Suprapubic skin (tissue), 4 donors: ENCODE data around the gene TEX53. TPM values are rescaled to one million over a fixed set of nuclear protein-coding genes. Genes with fewer than 3 reads are reported as not detected.

ENCODE experiments used
- DNase-seq, 2 donors: peaks; one replicate each; pipeline ENCODE4 v3.0.0-alpha.2; 2019; ENCODE audit warnings: low spot score in 2 of 2
- H3K27ac ChIP-seq: fragments of 200-600 bp; sonication (generic); one replicate; pipeline ENCODE4 v1.5.1; 2019
- H3K27me3 ChIP-seq: fragments of 200-600 bp; sonication (generic); one replicate; pipeline ENCODE4 v1.5.1; 2019
- H3K36me3 ChIP-seq: fragments of 200-600 bp; sonication (generic); one replicate; pipeline ENCODE4 v1.5.1; 2019
- H3K4me1 ChIP-seq: fragments of 200-600 bp; sonication (generic); one replicate; pipeline ENCODE4 v1.5.1; 2019
- H3K4me3 ChIP-seq: fragments of 200-600 bp; sonication (generic); one replicate; pipeline ENCODE4 v1.5.1; 2019; ENCODE audit warnings: mild to moderate bottlenecking
- H3K9me3 ChIP-seq: fragments of 200-600 bp; sonication (generic); one replicate; pipeline ENCODE4 v1.5.1; 2019
- EP300 ChIP-seq: sonication (generic); formaldehyde crosslinking; IDR thresholded peaks from one replicate; pipeline ENCODE4 v1.6.1; 2017; ENCODE audit warnings: antibody characterized with exemption
- POLR2A ChIP-seq, 2 donors: fragments of 450-650 bp; IDR thresholded peaks; one replicate each; pipeline ENCODE4 v1.6.1; 2017; ENCODE audit warnings: antibody characterized with exemption in 2 of 2, mild to moderate bottlenecking in 2 of 2, moderate library complexity in 2 of 2
- POLR2AphosphoS5 ChIP-seq, 3 donors: sonication (generic); formaldehyde crosslinking; IDR thresholded peaks; one replicate each; pipeline ENCODE4 v1.6.1; 2017; ENCODE audit warnings: antibody characterized with exemption in 3 of 3
- WGBS: methylation state at CpG from one replicate; pipeline ENCODE4 v1.1.5; 2018; 5-methylcytosine and 5-hydroxymethylcytosine counted together
- total RNA-seq, 4 donors: library from RNA; depleted of rRNA; stranded (reverse); fragments of >200 nt; gene quantifications; one replicate each; pipeline ENCODE4 v1.1.0, GENCODE V29; 2016
- TF ChIP-seq, protein P1 (sequence below), 2 donors: fragments of 200-600 bp in 1 of 2; fragments of 450-650 bp in 1 of 2; sonication (generic) in 1 of 2; IDR thresholded peaks; one replicate each; pipeline ENCODE4 v1.5.1; 2016 to 2019; ENCODE audit warnings: antibody characterized with exemption in 2 of 2, mild to moderate bottlenecking in 1 of 2, moderate library complexity in 1 of 2

The TEX53 gene
- total RNA-seq, 4 donors from 2014 or later = not detected

DNA sequence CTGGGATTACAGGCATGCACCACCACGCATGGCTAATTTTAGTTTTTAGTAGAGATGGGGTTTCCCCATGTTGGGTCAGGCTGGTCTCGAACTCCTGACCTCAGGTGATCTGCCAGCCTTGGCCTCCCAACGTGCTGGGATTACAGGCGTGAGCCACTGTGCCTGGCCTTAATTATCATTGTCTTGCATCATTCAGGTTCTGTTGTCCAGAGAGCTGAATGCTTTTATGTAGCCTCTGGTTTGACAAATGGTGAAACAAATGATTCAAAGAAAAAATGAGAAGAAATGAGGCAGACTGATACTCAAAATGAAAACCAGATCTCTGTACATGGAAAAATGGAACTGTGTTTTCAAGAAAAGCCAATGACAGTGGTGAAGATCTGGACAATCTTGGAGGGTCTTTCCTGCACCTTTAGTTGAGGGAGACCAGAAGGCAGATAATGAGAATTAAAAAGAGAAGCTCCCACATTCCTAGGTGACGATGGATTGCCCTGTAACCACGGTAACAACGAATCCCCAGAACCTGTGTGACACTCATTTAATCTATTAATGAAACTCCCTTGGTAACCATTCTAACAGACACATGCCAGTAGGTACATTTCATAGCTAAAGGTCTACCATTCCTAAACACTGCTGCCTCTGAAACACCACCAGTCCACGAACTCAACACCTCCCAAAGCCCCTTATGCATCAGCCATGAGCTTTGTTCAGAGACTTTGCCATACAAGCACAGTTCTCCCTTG is 22.8 kb upstream of the TEX53 start:
- peaks cover 13% of the 10 kb centered on the region for H3K27me3 ChIP-seq
- no peaks in the 10 kb centered on the region for H3K4me1 ChIP-seq
- DNase-seq = no peak
- 63% methylated on average over 8 of the region's 8 CpGs for WGBS
- H3K4me3 ChIP-seq = no peak overlapping the region
- H3K36me3 ChIP-seq = no peaks in the 10 kb centered on the region
- H3K9me3 ChIP-seq = no peaks in the 10 kb centered on the region
- TF ChIP-seq POLR2A (IDR thresholded peaks at IDR 0.05) (no peak), EP300 (no peak), POLR2AphosphoS5 (IDR thresholded peaks at IDR 0.05) (no peak)
- TF ChIP-seq, protein P1, sequence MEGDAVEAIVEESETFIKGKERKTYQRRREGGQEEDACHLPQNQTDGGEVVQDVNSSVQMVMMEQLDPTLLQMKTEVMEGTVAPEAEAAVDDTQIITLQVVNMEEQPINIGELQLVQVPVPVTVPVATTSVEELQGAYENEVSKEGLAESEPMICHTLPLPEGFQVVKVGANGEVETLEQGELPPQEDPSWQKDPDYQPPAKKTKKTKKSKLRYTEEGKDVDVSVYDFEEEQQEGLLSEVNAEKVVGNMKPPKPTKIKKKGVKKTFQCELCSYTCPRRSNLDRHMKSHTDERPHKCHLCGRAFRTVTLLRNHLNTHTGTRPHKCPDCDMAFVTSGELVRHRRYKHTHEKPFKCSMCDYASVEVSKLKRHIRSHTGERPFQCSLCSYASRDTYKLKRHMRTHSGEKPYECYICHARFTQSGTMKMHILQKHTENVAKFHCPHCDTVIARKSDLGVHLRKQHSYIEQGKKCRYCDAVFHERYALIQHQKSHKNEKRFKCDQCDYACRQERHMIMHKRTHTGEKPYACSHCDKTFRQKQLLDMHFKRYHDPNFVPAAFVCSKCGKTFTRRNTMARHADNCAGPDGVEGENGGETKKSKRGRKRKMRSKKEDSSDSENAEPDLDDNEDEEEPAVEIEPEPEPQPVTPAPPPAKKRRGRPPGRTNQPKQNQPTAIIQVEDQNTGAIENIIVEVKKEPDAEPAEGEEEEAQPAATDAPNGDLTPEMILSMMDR (IDR thresholded peaks at IDR 0.05) = no peak
- no peak overlapping the region for H3K27ac ChIP-seq

DNA sequence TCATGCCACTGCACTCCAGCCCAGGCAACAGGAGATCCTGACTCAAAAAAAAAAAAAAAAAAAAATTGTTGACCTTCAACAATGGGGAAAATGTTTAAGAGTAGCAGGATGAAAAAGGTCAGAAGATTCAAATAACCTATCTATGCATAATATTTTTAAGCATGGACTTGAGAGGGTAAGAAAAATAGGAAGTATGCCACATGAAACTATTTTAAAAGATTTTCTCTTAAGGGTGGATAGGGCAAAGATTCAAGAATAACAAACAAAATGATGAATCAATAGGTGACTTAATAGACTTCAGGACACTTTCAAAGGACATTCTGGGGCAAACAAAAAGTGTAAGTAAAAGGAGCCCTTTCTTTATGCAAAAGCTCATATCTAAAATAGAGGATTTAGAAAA is 21.2 kb upstream of the TEX53 start:
- Histone ChIP-seq H3K4me1 (no peaks in the 10 kb centered on the region), H3K27ac (no peak overlapping the region), H3K27me3 (peaks cover 13% of the 10 kb centered on the region), H3K9me3 (no peaks in the 10 kb centered on the region), H3K36me3 (no peaks in the 10 kb centered on the region), H3K4me3 (no peak overlapping the region)
- TF ChIP-seq POLR2A (IDR thresholded peaks at IDR 0.05) = no peak
- TF ChIP-seq POLR2AphosphoS5 (IDR thresholded peaks at IDR 0.05) = no peak
- DNase-seq = no peak

DNA sequence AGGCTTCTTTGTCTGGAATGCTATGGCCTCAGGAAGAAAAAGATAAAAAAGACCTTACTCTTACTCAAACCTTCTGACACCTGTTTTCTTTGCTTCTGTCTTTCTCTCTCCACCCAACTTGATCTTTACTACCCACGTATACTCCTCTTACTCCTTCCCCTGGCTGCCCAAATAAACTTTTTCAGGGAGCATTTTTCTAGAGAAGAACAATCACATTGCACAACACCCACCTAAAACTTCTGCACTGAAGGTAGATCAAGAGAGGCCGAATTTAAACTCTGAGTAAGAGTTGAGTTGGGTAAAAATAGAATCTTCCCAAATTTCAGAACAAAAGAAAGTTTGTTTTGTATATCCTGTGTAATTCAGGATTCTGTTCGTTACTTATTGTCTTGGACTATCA is 20.5 kb upstream of the TEX53 start:
- no peak overlapping the region for H3K27ac ChIP-seq
- no peak for DNase-seq
- WGBS = 71% methylated on average over 3 of the region's 3 CpGs

GRCh38 chr9:114677418-114677817 is 19.8 kb upstream of the TEX53 start:
- Histone ChIP-seq H3K36me3 (no peaks in the 10 kb centered on the region), H3K4me1 (no peaks in the 10 kb centered on the region), H3K9me3 (no peaks in the 10 kb centered on the region), H3K4me3 (no peak overlapping the region), H3K27ac (no peak overlapping the region), H3K27me3 (peaks cover 13% of the 10 kb centered on the region)
- TF ChIP-seq EP300 (no peak), POLR2A (IDR thresholded peaks at IDR 0.05) (no peak), POLR2AphosphoS5 (IDR thresholded peaks at IDR 0.05) (no peak)
- TF ChIP-seq, protein P1 (IDR thresholded peaks at IDR 0.05) = no peak
- no peak for DNase-seq
- WGBS = 44% methylated on average over 3 of the region's 3 CpGs

More for the DNA sequence above, 20.5 kb upstream of the TEX53 start:
- no peak for TF ChIP-seq EP300
- TF ChIP-seq POLR2A (IDR thresholded peaks at IDR 0.05) = no peak
- TF ChIP-seq, protein P1 (IDR thresholded peaks at IDR 0.05) = no peak
- no peak for TF ChIP-seq POLR2AphosphoS5 (IDR thresholded peaks at IDR 0.05)
- no peak overlapping the region for H3K4me3 ChIP-seq
- peaks cover 13% of the 10 kb centered on the region for H3K27me3 ChIP-seq
- no peaks in the 10 kb centered on the region for H3K4me1 ChIP-seq
- no peaks in the 10 kb centered on the region for H3K36me3 ChIP-seq
- no peaks in the 10 kb centered on the region for H3K9me3 ChIP-seq

DNA sequence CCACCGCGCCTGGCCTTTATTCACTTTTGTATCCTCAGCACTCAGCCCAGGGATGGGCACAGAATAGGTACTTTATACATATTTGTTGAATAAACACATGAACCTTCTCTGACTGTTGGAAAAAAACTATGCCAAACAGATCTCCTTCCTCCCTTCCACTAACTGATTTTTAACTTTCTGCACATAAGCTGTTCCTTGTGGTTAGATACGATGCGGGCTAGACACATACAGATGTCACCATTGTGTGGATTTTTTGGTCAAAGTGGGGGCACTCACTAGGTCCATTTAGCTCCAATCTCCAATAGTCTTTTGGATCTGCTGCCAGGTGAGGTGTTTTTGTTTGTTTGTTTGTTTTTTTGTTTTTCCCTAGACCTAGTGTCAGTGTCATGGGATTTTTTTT is 19.3 kb upstream of the TEX53 start:
- Histone ChIP-seq H3K9me3 (no peaks in the 10 kb centered on the region), H3K4me3 (no peak overlapping the region), H3K4me1 (no peaks in the 10 kb centered on the region), H3K27ac (no peak overlapping the region), H3K36me3 (no peaks in the 10 kb centered on the region), H3K27me3 (peaks cover 13% of the 10 kb centered on the region)
- TF ChIP-seq EP300 (no peak), POLR2A (IDR thresholded peaks at IDR 0.05) (no peak), POLR2AphosphoS5 (IDR thresholded peaks at IDR 0.05) (no peak)
- TF ChIP-seq, protein P1 (IDR thresholded peaks at IDR 0.05) = no peak
- WGBS = 90% methylated on average over 4 of the region's 4 CpGs
- no peak for DNase-seq
